HG02973 (cell line): ENCODE results near the gene ZDHHC24.

Experiments
- ATAC-seq: cut with Tn5 transposase; IDR thresholded peaks from one replicate; pipeline ENCODE4 v1.9.1; 2021; ENCODE audit warnings: moderate library complexity; ENCODE audit not compliant: unreplicated experiment

The ZDHHC24 gene

DNA sequence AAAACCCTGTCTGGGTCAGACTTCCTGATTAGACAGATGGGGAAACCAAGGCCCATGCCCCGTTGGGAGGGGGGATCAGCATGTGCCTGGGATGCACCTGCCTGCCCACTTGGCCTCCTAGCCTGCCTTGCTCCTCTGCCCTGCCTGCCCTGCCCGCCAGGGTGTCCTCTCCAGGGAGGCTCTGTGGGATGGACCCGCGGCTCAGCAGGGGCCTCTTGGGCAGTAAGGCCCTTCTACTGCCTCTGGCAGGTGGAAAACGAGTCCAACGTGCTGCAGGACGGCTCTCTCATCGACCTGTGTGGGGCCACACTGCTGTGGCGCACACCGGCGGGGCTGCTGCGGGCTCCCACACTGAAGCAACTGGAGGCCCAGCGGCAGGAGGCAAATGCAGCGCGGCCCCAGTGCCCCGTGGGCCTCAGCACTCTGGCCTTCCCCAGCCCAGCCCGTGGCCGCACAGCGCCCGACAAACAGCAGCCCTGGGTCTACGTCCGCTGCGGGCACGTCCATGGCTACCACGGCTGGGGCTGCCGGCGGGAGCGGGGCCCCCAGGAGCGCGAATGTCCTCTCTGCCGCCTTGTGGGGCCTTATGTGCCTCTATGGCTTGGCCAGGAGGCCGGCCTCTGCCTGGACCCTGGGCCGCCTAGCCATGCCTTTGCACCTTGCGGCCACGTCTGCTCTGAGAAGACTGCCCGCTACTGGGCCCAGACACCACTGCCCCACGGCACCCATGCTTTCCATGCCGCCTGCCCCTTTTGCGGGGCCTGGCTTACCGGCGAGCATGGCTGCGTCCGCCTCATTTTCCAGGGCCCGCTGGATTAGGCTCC is 70.3 kb downstream of the ZDHHC24 start:
- ATAC-seq = no peak

- no peak for ATAC-seq
Measured at GRCh38 chr11:66473608-66474515, 72.0 kb downstream of the ZDHHC24 start.

DNA sequence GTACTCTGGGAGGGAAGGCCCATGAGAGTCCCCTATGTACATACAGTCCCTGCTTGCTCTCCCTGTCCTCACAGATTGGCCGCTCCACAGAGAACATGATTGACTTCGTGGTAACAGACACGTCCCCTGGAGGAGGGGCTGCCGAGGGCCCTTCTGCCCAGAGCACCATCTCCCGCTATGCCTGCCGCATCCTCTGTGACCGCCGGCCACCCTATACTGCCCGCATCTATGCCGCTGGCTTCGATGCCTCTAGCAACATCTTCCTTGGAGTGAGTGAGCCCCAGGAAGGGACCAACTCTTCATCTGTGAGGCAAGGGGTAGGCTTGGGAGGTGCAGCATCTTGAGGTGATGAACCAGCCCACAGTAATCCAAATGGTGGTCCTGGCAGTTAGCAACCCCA is 72.7 kb downstream of the ZDHHC24 start:
- no peak for ATAC-seq

GRCh38 chr11:66472054-66472453 is 73.8 kb downstream of the ZDHHC24 start:
- ATAC-seq = no peak

GRCh38 chr11:66471142-66471541 is 74.7 kb downstream of the ZDHHC24 start:
- no peak for ATAC-seq
